Left lung (tissue), 10 donors: ENCODE data around the gene GDI1. TPM values are rescaled to one million over a fixed set of nuclear protein-coding genes. Genes with fewer than 3 reads are reported as not detected.

Source experiments
- ATAC-seq: fragments of 200-7000 bp; cut with Tn5 transposase; one replicate; pipeline ENCODE4 v1.9.1; 2020; ENCODE audit warnings: moderate library complexity
- DNase-seq, 4 donors: peaks; one replicate each; pipeline ENCODE4 v3.0.0-alpha.2; 2013 to 2020
- H3K27ac ChIP-seq, 2 donors: fragments of 200-600 bp; sonication (generic) in 1 of 2; one replicate each; pipeline versions ENCODE4 v1.5.0 to v1.8.0; 2020 to 2021
- H3K27me3 ChIP-seq, 2 donors: fragments of 200-600 bp; sonication (generic) in 1 of 2; one replicate each; pipeline versions ENCODE4 v1.5.0 to v1.8.0; 2020 to 2021
- H3K36me3 ChIP-seq, 2 donors: fragments of 200-600 bp; sonication (generic) in 1 of 2; one replicate each; pipeline versions ENCODE4 v1.5.0 to v1.8.0; 2020 to 2021
- H3K4me1 ChIP-seq, 2 donors: fragments of 200-600 bp; one replicate each; pipeline ENCODE4 v1.8.0; 2021
- H3K4me3 ChIP-seq, 2 donors: fragments of 200-600 bp; sonication (generic) in 1 of 2; one replicate each; pipeline versions ENCODE4 v1.5.0 to v1.8.0; 2020 to 2021; ENCODE audit warnings: mild to moderate bottlenecking in 1 of 2
- H3K9me3 ChIP-seq, 2 donors: fragments of 200-600 bp; sonication (generic) in 1 of 2; one replicate each; pipeline versions ENCODE4 v1.5.0 to v1.8.0; 2020 to 2021
- intact Hi-C, 2 donors: fragments of 100-400 bp; cut with DNase I; formaldehyde crosslinking; loops; one replicate each; pipeline versions ENCODE4 v1.11.2 to v1.14.2; 2022
- polyA plus RNA-seq, 6 donors: library from polyadenylated mRNA; unstranded; fragments of 120-200 nt; gene quantifications; one replicate each; pipeline ENCODE4 v1.2.1, GENCODE V29; 2013; ENCODE audit not compliant: insufficient read length in 6 of 6
- total RNA-seq, 2 donors: library from RNA; stranded (reverse); fragmentation: NEBNext Ultra II Directional; extraction: Animal tissue kit (Norgen Biotek cat#: 25700); gene quantifications; one replicate each; pipeline ENCODE4 v1.2.1, GENCODE V29; 2021
- TF ChIP-seq, protein P1 (sequence below), 2 donors: fragments of 200-600 bp; sonication (generic) in 1 of 2; IDR thresholded peaks; one replicate each; pipeline versions ENCODE4 v1.5.0 to v1.8.0; 2021; ENCODE audit warnings: antibody characterized with exemption in 2 of 2
- donor health status: DM: no; HTN: yes; CAD: no.
- donor health status: DM: no; HTN: no; CAD: no.

Gene GDI1
- total and polyA plus RNA-seq, 8 donors: 107 to 163 (median 128) TPM

DNA sequence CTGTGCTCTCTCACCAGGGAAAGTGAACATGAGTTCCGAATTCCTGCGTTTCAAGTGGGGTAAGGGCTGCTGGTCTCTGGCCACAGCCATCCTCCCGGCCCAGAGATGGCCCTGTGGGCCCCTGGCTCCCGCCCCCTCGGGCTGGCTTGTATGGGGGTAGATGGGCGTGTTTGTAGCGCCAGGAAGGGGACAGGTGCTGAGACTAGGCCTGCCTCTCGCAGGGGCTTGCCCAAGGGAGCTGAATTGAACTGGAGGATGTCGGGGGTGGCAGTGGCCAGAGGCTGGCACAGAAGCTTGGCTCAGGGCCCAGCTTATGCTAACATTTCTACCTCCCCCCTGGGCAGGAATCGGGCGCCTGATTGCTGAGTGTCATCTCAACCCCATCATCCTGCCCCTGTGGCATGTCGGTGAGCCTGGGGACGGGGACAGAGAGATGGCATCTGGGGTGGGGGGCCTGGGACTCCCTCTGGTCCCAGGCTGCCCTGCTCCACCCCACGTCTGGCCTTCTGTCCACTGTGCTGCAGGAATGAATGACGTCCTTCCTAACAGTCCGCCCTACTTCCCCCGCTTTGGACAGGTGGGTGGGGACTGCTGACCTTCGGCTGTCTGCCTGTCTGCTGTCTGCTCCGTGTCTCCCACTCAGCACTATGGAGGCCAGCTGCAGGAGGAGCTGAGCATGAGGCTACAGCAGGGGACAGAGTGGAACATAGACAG lies 17.1 kb upstream of the GDI1 start:
- peaks cover 0 to 4% of the 10 kb centered on the region in 2 donors for H3K4me1 ChIP-seq
- no peak overlapping the region for H3K4me3 ChIP-seq
- H3K27ac ChIP-seq: no peak overlapping the region
- no peaks in the 10 kb centered on the region for H3K27me3 ChIP-seq
- H3K9me3 ChIP-seq: no peaks in the 10 kb centered on the region
- ATAC-seq: peak; percentile 30
- TF ChIP-seq, protein P1, sequence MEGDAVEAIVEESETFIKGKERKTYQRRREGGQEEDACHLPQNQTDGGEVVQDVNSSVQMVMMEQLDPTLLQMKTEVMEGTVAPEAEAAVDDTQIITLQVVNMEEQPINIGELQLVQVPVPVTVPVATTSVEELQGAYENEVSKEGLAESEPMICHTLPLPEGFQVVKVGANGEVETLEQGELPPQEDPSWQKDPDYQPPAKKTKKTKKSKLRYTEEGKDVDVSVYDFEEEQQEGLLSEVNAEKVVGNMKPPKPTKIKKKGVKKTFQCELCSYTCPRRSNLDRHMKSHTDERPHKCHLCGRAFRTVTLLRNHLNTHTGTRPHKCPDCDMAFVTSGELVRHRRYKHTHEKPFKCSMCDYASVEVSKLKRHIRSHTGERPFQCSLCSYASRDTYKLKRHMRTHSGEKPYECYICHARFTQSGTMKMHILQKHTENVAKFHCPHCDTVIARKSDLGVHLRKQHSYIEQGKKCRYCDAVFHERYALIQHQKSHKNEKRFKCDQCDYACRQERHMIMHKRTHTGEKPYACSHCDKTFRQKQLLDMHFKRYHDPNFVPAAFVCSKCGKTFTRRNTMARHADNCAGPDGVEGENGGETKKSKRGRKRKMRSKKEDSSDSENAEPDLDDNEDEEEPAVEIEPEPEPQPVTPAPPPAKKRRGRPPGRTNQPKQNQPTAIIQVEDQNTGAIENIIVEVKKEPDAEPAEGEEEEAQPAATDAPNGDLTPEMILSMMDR (IDR thresholded peaks at IDR 0.05): no peak
- H3K36me3 ChIP-seq: peaks cover 0 to 7% of the 10 kb centered on the region in 2 donors
- DNase-seq: no peak
- intact Hi-C loops: no loop called here

DNA sequence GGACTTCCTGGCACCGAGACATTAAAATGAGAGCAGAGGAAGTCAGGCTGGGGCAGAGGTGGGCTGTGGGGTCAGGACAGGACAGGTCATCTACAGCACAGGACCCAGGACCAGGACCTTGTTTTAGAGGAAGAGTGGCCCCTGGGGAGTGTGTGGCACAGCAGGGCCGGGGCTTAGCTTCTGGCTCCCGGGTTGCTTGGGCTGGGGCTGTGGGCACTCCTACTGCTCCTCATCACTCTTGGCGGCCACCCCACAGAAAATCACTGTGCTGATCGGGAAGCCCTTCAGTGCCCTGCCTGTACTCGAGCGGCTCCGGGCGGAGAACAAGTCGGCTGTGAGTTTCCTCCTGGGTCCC lies 16.6 kb upstream of the GDI1 start:
- ATAC-seq (no peak), DNase-seq (no peak)
- H3K9me3 ChIP-seq: no peaks in the 10 kb centered on the region
- no peaks in the 10 kb centered on the region for H3K27me3 ChIP-seq
- intact Hi-C loops: no loop called here
- TF ChIP-seq, protein P1 (IDR thresholded peaks at IDR 0.05): no peak
- H3K27ac ChIP-seq: no peak overlapping the region
- peaks cover 0 to 4% of the 10 kb centered on the region in 2 donors for H3K4me1 ChIP-seq
- no peak overlapping the region for H3K4me3 ChIP-seq
- peaks cover 0 to 7% of the 10 kb centered on the region in 2 donors for H3K36me3 ChIP-seq

- TF ChIP-seq, protein P1 (IDR thresholded peaks at IDR 0.05): no peak
- H3K9me3 ChIP-seq: no peaks in the 10 kb centered on the region
- H3K4me3 ChIP-seq: peak overlapping the region in 1 of 2 donors; percentile 80
- DNase-seq (no peak), ATAC-seq (no peak)
- H3K36me3 ChIP-seq: peaks cover 0 to 5% of the 10 kb centered on the region in 2 donors
- H3K27me3 ChIP-seq: no peaks in the 10 kb centered on the region
- H3K27ac ChIP-seq: peak overlapping the region; percentile 48 to 64
- intact Hi-C loops: no loop called here
- H3K4me1 ChIP-seq: peaks cover 0 to 37% of the 10 kb centered on the region in 2 donors
These were observed 9.8 kb upstream of the GDI1 start for GRCh38 chrX:154426916-154427770.

DNA sequence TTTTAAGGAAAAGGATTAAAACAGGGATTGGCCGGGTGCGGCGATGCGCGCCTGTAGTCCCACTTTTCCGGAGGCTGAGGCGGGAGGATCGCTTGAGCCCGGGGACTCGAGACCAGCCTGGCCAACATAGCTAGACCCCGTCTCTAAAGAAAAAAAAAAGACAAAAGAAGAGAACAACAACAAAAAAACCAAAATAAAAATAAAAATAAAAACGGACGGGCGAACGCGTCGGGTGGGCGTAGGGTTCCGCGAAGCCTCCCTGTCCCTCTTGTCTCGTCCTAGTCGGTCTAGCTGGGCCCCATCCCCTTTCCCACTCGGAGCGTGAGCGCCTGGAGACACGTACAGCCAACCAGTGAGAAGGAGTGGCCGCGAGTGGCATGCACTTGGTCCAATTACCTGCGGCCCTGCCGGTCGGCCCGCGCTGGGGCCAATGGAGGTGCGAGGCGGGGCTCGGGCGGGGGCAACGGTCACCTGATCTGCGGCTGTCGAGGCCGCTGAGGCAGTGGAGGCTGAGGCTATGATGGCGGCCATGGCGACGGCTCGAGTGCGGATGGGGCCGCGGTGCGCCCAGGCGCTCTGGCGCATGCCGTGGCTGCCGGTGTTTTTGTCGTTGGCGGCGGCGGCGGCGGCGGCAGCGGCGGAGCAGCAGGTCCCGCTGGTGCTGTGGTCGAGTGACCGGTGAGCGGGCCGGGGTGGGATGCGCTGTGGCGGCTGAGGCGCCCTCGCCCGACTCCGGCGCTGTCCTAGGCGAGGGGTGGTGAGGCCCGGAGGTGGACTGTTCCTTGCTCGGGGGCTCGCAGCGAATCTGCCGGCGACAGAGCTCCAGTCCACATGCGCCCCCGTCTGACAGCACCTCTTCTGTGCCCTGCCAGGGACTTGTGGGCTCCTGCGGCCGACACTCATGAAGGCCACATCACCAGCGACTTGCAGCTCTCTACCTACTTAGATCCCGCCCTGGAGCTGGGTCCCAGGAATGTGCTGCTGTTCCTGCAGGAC lies 8.5 kb upstream of the GDI1 start, which contains the start of gene ATP6AP1:
Gene ATP6AP1 (plus strand): TSS at position 502 of the 996 bp plus-strand sequence. CDS start 16 bp downstream, at position 518.
- Histone ChIP-seq H3K27ac (peak within 1 kb of the TSS; percentile 73 to 85), H3K4me3 (peak within 1 kb of the TSS; percentile 59 to 80), H3K9me3 (no peaks in the 10 kb centered on the region), H3K4me1 (peaks cover 0 to 39% of the 10 kb centered on the region in 2 donors), H3K36me3 (peaks cover 0 to 18% of the 10 kb centered on the region in 2 donors), H3K27me3 (no peaks in the 10 kb centered on the region)
- peak; percentile 79 to 94 (median 93) for DNase-seq
- peak; percentile 97 for ATAC-seq
- intact Hi-C loops: no loop called here
- TF ChIP-seq, protein P1 (IDR thresholded peaks at IDR 0.05): no peak
